ENCODE results near the gene POU6F2.
A peak's percentile ranks its signal among the peaks of the same experiment; 100 is the strongest.

The POU6F2 gene

GRCh38 chr7:39051707-39052106 is 74.0 kb downstream of the POU6F2 start:
- no peak for DNase-seq
- Histone ChIP-seq H3K4me1 (ENCODE audit: low read length) (peaks cover 14% of the 10 kb centered on the region), H3K79me2 (ENCODE audit: low read length) (no peaks in the 10 kb centered on the region), H3K4me2 (ENCODE audit: low read depth, low read length) (no peak overlapping the region), H3K4me3 (ENCODE audit: low read length) (no peak overlapping the region), H2AFZ (ENCODE audit: low read length) (no peak overlapping the region), H3K9me3 (replicated peaks; ENCODE audit: insufficient read depth, low read length) (no peaks in the 10 kb centered on the region), H3F3A (ENCODE audit: insufficient read depth, low read length) (no peaks in the 10 kb centered on the region), H3K27me3 (replicated peaks; ENCODE audit: insufficient read depth, low read length) (no peaks in the 10 kb centered on the region), H4K20me1 (ENCODE audit: insufficient read depth, low read length) (no peaks in the 10 kb centered on the region), H3K36me3 (replicated peaks; ENCODE audit: insufficient read depth, low read length) (no peaks in the 10 kb centered on the region), H3K9me2 (replicated peaks; ENCODE audit: insufficient read depth, low read length) (no peaks in the 10 kb centered on the region), H3K9ac (ENCODE audit: low read length) (no peak overlapping the region), H3K27ac (ENCODE audit: low read length) (no peak overlapping the region)
- TF ChIP-seq EZH2phosphoT487 (IDR thresholded peaks at IDR 0.05; ENCODE audit: low read length), result no peak

- no peak overlapping the region for H3K9ac ChIP-seq (ENCODE audit: low read length)
- H3K4me1 ChIP-seq (ENCODE audit: low read length), result peaks cover 14% of the 10 kb centered on the region
- no peak overlapping the region for H3K4me2 ChIP-seq (ENCODE audit: low read depth, low read length)
- DNase-seq, result no peak
- H3K4me3 ChIP-seq (ENCODE audit: low read length), result no peak overlapping the region
- no peaks in the 10 kb centered on the region for H3F3A ChIP-seq (ENCODE audit: insufficient read depth, low read length)
- H3K9me3 ChIP-seq (replicated peaks; ENCODE audit: insufficient read depth, low read length), result no peaks in the 10 kb centered on the region
- TF ChIP-seq EZH2 (optimal IDR thresholded peaks at IDR 0.05; ENCODE audit: low read depth, low read length) (no peak), EZH2phosphoT487 (IDR thresholded peaks at IDR 0.05; ENCODE audit: low read length) (no peak), CTCF (IDR thresholded peaks at IDR 0.05; ENCODE audit: low read length) (no peak)
- no peaks in the 10 kb centered on the region for H3K9me2 ChIP-seq (replicated peaks; ENCODE audit: insufficient read depth, low read length)
- H2AFZ ChIP-seq (ENCODE audit: low read length), result no peak overlapping the region
- no peak overlapping the region for H3K27ac ChIP-seq (ENCODE audit: low read length)
- no peaks in the 10 kb centered on the region for H4K20me1 ChIP-seq (ENCODE audit: insufficient read depth, low read length)
- H3K27me3 ChIP-seq (replicated peaks; ENCODE audit: insufficient read depth, low read length), result no peaks in the 10 kb centered on the region
- no peaks in the 10 kb centered on the region for H3K79me2 ChIP-seq (ENCODE audit: low read length)
- H3K36me3 ChIP-seq (replicated peaks; ENCODE audit: insufficient read depth, low read length), result no peaks in the 10 kb centered on the region
These were observed 77.0 kb downstream of the POU6F2 start for GRCh38 chr7:39054731-39055130.

GRCh38 chr7:39056153-39056552 is 78.4 kb downstream of the POU6F2 start:
- Histone ChIP-seq H2AFZ (ENCODE audit: low read length) (no peak overlapping the region), H3K9ac (ENCODE audit: low read length) (no peak overlapping the region), H3K9me2 (replicated peaks; ENCODE audit: insufficient read depth, low read length) (no peaks in the 10 kb centered on the region), H3K4me1 (ENCODE audit: low read length) (peaks cover 14% of the 10 kb centered on the region), H4K20me1 (ENCODE audit: insufficient read depth, low read length) (no peaks in the 10 kb centered on the region), H3K27me3 (replicated peaks; ENCODE audit: insufficient read depth, low read length) (no peaks in the 10 kb centered on the region), H3K79me2 (ENCODE audit: low read length) (no peaks in the 10 kb centered on the region), H3K36me3 (replicated peaks; ENCODE audit: insufficient read depth, low read length) (no peaks in the 10 kb centered on the region), H3K9me3 (replicated peaks; ENCODE audit: insufficient read depth, low read length) (no peaks in the 10 kb centered on the region), H3K4me3 (ENCODE audit: low read length) (no peak overlapping the region), H3K4me2 (ENCODE audit: low read depth, low read length) (peak overlapping the region; percentile 33; the same call in 1 of the 2 replicates), H3F3A (ENCODE audit: insufficient read depth, low read length) (no peaks in the 10 kb centered on the region), H3K27ac (ENCODE audit: low read length) (no peak overlapping the region)
- no peak for TF ChIP-seq CTCF (IDR thresholded peaks at IDR 0.05; ENCODE audit: low read length)
- no peak for TF ChIP-seq EZH2phosphoT487 (IDR thresholded peaks at IDR 0.05; ENCODE audit: low read length)
- no peak for TF ChIP-seq EZH2 (optimal IDR thresholded peaks at IDR 0.05; ENCODE audit: low read depth, low read length)
- DNase-seq, result no peak

DNA sequence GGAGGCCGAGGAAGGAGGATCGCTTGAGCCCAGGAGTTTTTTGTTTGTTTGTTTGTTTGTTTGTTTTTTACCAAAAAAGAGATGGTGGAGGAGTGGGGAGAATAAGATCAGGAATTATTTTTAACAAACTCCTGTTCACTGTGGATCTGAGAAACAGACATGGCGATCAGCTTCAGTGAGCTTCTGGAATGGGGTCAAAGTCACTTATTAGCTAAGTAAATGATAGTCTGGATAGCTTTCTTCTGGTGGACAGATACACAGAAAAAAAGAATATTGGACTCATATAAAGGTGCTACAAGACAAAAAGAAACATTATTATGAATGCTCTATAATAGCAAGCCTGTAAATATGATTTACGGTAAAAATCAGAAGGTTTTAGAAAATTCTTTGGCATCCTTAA is 85.1 kb downstream of the POU6F2 start:
- Histone ChIP-seq H2AFZ (ENCODE audit: low read length) (no peak overlapping the region), H3K9me2 (replicated peaks; ENCODE audit: insufficient read depth, low read length) (no peaks in the 10 kb centered on the region), H3K79me2 (ENCODE audit: low read length) (no peaks in the 10 kb centered on the region), H3K27ac (ENCODE audit: low read length) (no peak overlapping the region), H3F3A (ENCODE audit: insufficient read depth, low read length) (no peaks in the 10 kb centered on the region), H3K4me3 (ENCODE audit: low read length) (no peak overlapping the region), H3K27me3 (replicated peaks; ENCODE audit: insufficient read depth, low read length) (no peaks in the 10 kb centered on the region), H3K4me1 (ENCODE audit: low read length) (no peaks in the 10 kb centered on the region), H3K9me3 (replicated peaks; ENCODE audit: insufficient read depth, low read length) (no peaks in the 10 kb centered on the region), H3K4me2 (ENCODE audit: low read depth, low read length) (no peak overlapping the region), H3K36me3 (replicated peaks; ENCODE audit: insufficient read depth, low read length) (no peaks in the 10 kb centered on the region), H3K9ac (ENCODE audit: low read length) (no peak overlapping the region), H4K20me1 (ENCODE audit: insufficient read depth, low read length) (no peaks in the 10 kb centered on the region)
- no peak for DNase-seq
- TF ChIP-seq EZH2 (optimal IDR thresholded peaks at IDR 0.05; ENCODE audit: low read depth, low read length), result no peak
- TF ChIP-seq EZH2phosphoT487 (IDR thresholded peaks at IDR 0.05; ENCODE audit: low read length), result no peak
- TF ChIP-seq CTCF (IDR thresholded peaks at IDR 0.05; ENCODE audit: low read length), result no peak
